GM18909 (cell line): Measurements from ENCODE around the gene STK32A.

Experiments used
- ATAC-seq: cut with Tn5 transposase; IDR thresholded peaks from one replicate; pipeline ENCODE4 v1.9.1; 2021; ENCODE audit warnings: mild to moderate bottlenecking; ENCODE audit not compliant: unreplicated experiment, poor library complexity

STK32A gene

DNA sequence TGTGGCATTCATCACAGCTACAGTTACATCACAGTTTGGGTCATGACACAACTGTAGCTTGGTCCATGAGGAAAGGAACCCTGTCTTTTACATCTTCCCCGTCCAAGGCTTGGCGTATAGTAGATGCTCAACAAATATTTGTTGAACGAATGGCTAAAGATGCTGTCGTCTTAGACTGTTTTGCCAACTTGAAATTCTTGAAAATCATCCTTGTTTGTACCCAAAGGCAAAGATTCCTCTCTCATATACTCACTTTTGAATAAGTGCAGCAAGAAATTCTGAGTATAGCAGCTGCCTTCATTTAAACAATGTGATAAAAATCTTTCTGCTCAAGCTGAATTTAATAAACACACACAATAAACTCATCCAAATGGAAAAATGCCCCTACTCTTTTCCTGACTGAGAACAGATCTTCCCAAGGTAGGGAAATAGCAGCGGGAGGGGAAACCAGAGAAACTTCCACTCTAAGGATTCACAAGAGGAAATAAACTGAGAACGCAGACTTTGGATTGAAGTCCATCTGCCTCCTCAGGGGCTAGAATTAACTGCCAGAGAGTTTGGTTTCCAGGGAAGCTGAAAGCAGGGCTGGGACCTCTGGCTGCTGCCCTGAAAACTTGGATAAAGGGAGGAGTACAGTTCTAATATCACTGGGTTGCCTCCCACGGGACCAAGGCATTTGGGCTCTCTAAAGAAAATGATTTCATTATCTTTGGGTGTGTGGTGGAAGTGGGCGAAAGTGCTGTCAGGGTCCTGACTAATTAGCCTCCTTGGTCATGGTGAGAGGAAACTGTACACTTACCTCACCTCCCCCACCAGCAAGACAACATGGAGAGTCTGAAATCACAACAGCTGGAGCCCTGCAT lies 175.9 kb downstream of the STK32A start:
- ATAC-seq: no peak

- no peak for ATAC-seq
Observed at GRCh38 chr5:147411359-147412319, 176.8 kb downstream of the STK32A start.

GRCh38 chr5:147412561-147412960 lies 177.7 kb downstream of the STK32A start:
- no peak for ATAC-seq

GRCh38 chr5:147413266-147413665 lies 178.4 kb downstream of the STK32A start:
- no peak for ATAC-seq

DNA sequence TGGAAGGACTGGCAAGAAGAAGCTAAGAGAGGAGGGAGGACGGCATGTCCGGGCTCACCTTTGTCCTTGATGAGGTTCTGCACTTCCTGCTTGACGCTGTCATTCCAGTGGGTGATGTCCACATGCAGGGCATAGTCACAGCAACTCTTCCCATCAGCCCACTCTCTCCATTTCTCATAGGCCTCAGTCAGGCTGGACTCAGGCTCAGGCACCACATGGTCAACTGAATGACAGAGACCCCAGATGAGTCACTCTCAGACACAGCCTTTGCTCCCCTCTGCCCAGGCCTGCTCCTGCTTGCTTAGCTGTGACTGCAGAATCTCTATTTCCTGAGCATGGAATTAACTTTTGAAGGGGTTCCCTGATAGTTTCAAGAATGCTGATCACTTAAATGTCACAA lies 180.8 kb downstream of the STK32A start:
- ATAC-seq: no peak

DNA sequence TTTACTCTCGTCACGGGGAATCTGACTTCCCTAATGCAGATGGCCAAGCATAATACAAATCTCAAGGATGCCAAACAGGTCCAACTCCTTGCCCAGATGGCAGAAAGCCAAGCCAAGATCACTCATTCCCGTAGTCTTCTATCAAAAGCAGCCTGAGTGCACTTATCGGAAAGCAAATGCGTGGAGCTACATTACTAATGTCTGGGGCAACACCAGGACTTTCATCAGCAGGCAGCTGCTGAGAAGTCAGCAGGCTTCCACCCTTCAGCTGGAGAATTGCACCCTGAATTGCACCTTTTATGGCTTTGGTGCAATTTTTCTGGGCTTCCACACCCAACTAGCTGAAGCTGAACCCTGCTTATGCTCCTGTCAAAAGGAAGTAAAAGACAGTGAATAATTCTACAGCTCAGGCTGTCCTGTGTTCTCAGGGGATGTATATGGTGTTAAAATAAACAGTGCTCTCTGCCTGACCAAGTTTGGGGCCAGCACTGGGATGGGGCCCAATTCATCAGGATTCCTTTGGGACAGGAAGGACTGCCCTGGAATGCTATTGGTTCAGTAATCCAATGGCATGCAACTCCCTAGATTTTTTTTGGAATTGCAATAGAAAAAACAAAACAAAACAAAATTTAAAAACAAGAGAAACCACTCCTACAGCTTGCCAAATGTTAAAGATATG lies 182.4 kb downstream of the STK32A start:
- ATAC-seq: no peak

GRCh38 chr5:147418613-147419012 lies 183.8 kb downstream of the STK32A start:
- no peak for ATAC-seq

GRCh38 chr5:147426640-147427327 lies 192.0 kb downstream of the STK32A start:
- ATAC-seq: no peak

DNA sequence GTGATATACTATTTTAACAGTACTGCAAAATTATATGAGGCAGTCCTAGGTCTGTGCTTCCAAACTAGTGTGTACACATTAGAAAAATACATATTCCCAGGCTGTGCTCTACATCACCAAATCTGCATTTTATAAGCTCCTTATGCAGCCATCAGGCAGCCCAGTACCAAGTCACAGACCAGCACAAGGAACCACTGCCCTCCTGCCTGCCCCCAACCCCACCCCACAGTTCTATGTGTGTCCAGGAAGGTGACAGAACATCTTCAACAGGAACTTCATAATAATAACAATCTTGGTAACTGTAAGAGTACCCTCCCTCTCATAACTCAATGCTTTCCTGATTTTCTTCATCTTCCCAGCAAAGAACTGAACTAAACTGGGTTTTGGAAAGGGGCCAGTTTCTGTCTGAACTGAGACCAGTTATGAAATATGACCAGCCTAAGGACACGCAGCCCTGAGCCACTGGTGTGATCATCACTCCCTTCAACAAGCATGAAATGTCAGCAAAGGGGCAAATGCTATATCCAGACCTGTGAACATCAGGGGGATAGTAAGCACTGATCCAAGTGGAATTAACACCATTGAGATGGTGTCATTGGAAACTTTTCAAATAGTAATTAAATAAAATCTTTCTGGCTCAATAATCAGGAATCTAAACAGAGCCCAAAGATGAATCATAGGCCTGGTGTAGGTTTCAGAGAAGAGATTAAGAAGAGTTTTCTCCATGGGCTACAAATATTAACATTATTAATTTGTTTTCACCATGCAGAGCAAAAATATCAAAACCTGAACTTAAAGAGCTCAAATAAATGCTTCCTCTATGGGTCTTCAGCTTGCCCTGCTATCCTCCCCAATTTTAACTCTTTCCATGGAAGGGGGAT lies 192.9 kb downstream of the STK32A start:
- ATAC-seq: no peak

DNA sequence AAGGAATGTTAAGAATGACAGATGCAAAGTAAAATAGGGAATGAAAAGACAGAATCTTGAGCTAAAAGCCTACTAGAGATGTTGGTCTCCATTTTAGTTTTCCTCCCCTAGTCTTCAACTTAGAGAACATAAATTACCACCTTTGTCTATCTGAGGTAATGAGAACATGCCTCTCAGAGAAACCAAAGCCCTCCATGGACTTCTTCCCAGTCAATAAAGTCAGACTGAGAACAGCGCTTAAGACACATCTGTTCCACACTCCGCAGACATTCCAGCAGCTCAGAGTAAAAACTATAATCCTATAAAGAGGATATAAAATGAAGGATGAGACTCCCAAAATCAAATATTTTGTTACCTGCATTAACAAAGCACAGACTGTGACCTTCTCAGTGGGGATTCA lies 195.8 kb downstream of the STK32A start:
- ATAC-seq: no peak

- no peak for ATAC-seq
Observed at GRCh38 chr5:147431586-147431985, 196.8 kb downstream of the STK32A start.

- ATAC-seq: no peak
Observed at GRCh38 chr5:147432323-147432722, 197.5 kb downstream of the STK32A start.

DNA sequence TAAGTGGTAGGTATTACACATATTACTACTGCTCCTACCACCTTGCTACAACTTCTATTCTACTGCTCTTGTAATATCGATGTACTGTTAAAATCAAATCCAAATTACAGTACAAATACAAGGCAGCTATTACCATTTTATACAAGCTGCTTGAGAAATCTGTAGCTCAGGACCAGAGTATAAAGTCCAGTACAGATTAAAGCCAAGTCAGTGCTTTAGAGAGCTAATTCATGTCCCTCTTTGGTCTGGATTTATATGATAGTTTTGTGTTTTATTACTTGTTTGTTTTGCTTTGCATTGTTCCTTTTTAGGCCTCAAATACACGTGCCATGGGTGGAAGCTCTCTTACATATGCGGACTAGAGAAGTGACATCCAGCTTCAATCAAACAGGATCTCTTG lies 199.2 kb downstream of the STK32A start:
- no peak for ATAC-seq

- ATAC-seq: no peak
Observed at GRCh38 chr5:147436596-147436995, 201.8 kb downstream of the STK32A start.

DNA sequence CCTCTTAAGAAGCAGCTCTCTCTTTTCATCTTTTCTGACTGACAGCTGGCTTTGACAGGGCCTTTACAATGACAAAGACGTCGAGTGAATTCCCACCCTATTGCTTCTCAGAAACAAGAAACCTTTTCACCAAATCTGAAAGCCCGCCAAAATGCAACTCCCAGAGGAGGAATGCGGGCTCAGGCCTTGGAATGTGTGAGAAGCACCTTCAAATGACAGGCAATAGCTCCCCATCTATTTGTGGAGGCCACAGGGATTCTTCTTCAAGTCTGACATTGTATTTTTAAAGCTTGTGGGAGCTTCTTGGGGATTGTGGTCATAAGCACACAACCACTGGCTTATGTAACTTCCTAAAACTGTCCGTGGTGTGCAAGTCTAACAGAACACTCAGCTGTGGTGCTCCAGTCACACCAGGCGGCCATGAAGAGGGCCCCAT lies 202.4 kb downstream of the STK32A start:
- ATAC-seq: no peak
